ENCODE results near the gene PPP1R8. TPM values are rescaled to one million over a fixed set of nuclear protein-coding genes. Genes with fewer than 3 reads are reported as not detected.

Gene PPP1R8

Small RNA genes lying within 50 kb of the gene (small RNA-seq; reads per million reads assigned to genes)
- gene RNU6-1245P (ENCODE audit: low read depth) = not detected
- 20.7 reads per million, percentile 87 among the genes with 10 or more reads in this experiment for gene SCARNA1 (ENCODE audit: low read depth)

All from mesenchymal stem cell (in vitro differentiated cells and primary cell).